ENCODE results near the gene HMGN1. TPM values are rescaled to one million over a fixed set of nuclear protein-coding genes. Genes with fewer than 3 reads are reported as not detected.

Gene HMGN1
- polyA plus RNA-seq, 1 of the 3 experiments (the other 2 are of a cell fraction), result 219 TPM

DNA sequence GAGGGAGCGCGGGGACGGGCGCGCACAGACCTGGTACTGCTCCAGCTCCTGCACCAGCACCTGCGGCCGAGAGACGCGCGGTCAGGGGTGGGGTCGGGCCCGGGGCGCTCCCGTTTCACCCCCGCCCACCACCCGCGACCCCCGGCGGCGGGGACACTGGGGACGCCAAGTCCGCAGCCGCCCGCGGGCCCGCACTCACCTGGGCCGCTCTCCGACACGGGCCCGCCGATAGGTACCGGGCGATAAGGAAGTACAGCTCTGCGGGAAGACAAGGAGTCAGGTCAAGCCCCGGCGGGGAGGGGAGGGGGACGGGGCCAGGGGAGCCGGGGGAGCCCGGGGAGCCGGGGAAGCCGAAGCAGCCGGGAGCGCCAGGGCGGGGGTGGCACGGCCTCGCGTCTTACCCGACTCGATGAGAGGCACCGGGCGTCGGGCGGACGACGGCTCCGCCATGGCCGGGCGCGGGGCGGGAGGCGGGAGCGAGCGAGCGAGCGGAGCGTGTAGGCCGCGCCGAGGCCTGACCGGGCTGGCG lies 35.8 kb downstream of the HMGN1 start:
- Histone ChIP-seq H3K36me3 (replicated peaks in 1 of 2; ENCODE audit: control insufficient read depth in 1 of 2, insufficient read depth in 2 of 2, low read length in 1 of 2) (peaks cover 14 to 31% of the 10 kb centered on the region in 2 experiments), H3K27me3 (ENCODE audit: insufficient read depth) (no peaks in the 10 kb centered on the region), H3K4me1 (ENCODE audit: control insufficient read depth in 1 of 2, insufficient read depth in 2 of 2, low read depth in 1 of 2, low read length in 1 of 2) (peaks cover 5 to 14% of the 10 kb centered on the region in 2 experiments; a peak in 3 of 4 replicates), H3K4me3 (ENCODE audit: low read depth in 2 of 2, low read length in 1 of 2) (peak overlapping the region; percentile 71 to 91), H3K9me2 (no peaks in the 10 kb centered on the region), H3F3A (replicated peaks; ENCODE audit: insufficient read depth) (peaks cover 10% of the 10 kb centered on the region), H3K9ac (peak overlapping the region; percentile 88), H3K79me2 (ENCODE audit: insufficient read depth) (peaks cover 54% of the 10 kb centered on the region), H3K27ac (ENCODE audit: low read depth in 2 of 2, low read length in 1 of 2) (peak overlapping the region; percentile 90 to 97), H2AFZ (ENCODE audit: low read depth) (no peak overlapping the region), H3K4me2 (peak overlapping the region; percentile 95; the same call in 1 of the 2 replicates), H4K20me1 (ENCODE audit: insufficient read depth) (peaks cover 33% of the 10 kb centered on the region), H3K9me3 (no peaks in the 10 kb centered on the region)
- POLR2A ChIA-PET, result interaction anchor here (1.3 to 3.0 kb wide), 3 partner anchors 16 to 35 kb away, joined by 4 to 24 read pairs (median 4); partner anchors contain the start of gene HMGN1
- no peak for TF ChIP-seq SIN3A (IDR thresholded peaks at IDR 0.05; ENCODE audit: borderline replicate concordance, low read depth, low read length)
- TF ChIP-seq RAD21 (IDR thresholded peaks at IDR 0.05; ENCODE audit: low read length), result no peak
- no CpG with 5 or more reads among the region's 71 CpGs for WGBS (ENCODE audit: low lambda C conversion rate)
- peak; percentile 58 for DNase-seq
- CTCF ChIA-PET, result interaction anchor here (0.6 to 3.3 kb wide), 5 partner anchors 34 to 129 kb away, joined by 3 to 24 read pairs (median 3); partner anchors contain the start of gene HMGN1

DNA sequence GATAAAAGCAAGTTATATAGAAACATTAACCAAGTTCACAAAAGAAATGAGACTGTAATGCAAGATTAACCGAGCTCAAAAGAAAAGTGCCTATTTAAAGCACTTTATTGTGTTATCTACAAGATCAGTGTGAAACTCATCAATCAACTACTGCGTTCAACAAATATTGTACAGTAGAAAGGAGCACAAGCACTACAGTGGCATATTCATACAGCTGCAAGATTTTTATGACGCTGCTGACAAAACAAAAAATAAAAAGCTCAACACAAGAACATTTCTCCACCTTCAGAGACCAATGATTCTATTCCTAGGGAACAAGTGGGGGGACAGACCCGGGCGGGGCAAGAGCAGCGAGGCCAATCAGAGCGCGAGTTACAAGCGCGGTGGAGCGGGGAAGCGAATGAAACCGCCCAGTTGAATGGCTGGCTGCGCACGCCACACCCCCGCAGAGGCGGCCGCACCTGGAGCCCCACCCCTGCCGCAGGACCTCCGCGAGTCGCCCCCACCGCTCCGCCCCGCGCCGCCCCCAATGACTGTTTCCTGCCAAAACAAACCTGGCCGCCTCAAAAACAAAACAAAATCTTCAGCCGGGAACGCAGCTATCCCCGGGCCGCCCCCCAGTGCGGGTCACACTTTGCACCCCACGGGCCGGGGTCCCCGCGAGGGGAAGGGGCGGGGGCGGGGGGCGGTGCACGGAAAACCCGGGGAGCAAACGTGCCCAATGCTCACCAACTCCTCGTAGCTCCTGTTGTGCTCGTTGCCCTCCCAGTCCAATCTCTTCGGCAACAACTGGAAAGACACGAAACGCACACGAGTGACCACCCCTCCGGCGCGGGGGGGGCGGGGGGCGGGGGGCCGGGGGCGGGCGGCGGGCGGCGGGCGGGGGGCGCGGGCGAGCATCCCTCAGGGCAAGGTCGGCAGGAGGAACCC lies 36.5 kb downstream of the HMGN1 start:
- H2AFZ ChIP-seq (ENCODE audit: low read depth), result no peak overlapping the region; the same call in 1 of the 2 replicates
- peaks cover 18 to 38% of the 10 kb centered on the region in 2 experiments for H3K36me3 ChIP-seq (replicated peaks in 1 of 2; ENCODE audit: control insufficient read depth in 1 of 2, insufficient read depth in 2 of 2, low read length in 1 of 2)
- peak overlapping the region; percentile 62 for H3K4me2 ChIP-seq
- H4K20me1 ChIP-seq (ENCODE audit: insufficient read depth), result peaks cover 38% of the 10 kb centered on the region
- TF ChIP-seq SMC3 (IDR thresholded peaks at IDR 0.05; ENCODE audit: low read depth, low read length) (no peak), RXRA (IDR thresholded peaks at IDR 0.05; ENCODE audit: borderline replicate concordance, low read depth) (no peak), NRF1 (IDR thresholded peaks at IDR 0.05; ENCODE audit: low read depth, low read length) (peak; percentile 55), TEAD4 (IDR thresholded peaks at IDR 0.05; ENCODE audit: borderline replicate concordance, insufficient read depth) (no peak), EZH2phosphoT487 (IDR thresholded peaks at IDR 0.05; ENCODE audit: borderline replicate concordance, low read depth) (no peak), POLR2AphosphoS5 (IDR thresholded peaks at IDR 0.05; ENCODE audit: low read depth, low read length) (no peak)
- TF ChIP-seq, protein P1, sequence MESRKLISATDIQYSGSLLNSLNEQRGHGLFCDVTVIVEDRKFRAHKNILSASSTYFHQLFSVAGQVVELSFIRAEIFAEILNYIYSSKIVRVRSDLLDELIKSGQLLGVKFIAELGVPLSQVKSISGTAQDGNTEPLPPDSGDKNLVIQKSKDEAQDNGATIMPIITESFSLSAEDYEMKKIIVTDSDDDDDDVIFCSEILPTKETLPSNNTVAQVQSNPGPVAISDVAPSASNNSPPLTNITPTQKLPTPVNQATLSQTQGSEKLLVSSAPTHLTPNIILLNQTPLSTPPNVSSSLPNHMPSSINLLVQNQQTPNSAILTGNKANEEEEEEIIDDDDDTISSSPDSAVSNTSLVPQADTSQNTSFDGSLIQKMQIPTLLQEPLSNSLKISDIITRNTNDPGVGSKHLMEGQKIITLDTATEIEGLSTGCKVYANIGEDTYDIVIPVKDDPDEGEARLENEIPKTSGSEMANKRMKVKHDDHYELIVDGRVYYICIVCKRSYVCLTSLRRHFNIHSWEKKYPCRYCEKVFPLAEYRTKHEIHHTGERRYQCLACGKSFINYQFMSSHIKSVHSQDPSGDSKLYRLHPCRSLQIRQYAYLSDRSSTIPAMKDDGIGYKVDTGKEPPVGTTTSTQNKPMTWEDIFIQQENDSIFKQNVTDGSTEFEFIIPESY (IDR thresholded peaks at IDR 0.05; ENCODE audit: borderline replicate concordance, low read depth), result no peak
- TF ChIP-seq, protein P2, sequence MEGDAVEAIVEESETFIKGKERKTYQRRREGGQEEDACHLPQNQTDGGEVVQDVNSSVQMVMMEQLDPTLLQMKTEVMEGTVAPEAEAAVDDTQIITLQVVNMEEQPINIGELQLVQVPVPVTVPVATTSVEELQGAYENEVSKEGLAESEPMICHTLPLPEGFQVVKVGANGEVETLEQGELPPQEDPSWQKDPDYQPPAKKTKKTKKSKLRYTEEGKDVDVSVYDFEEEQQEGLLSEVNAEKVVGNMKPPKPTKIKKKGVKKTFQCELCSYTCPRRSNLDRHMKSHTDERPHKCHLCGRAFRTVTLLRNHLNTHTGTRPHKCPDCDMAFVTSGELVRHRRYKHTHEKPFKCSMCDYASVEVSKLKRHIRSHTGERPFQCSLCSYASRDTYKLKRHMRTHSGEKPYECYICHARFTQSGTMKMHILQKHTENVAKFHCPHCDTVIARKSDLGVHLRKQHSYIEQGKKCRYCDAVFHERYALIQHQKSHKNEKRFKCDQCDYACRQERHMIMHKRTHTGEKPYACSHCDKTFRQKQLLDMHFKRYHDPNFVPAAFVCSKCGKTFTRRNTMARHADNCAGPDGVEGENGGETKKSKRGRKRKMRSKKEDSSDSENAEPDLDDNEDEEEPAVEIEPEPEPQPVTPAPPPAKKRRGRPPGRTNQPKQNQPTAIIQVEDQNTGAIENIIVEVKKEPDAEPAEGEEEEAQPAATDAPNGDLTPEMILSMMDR (IDR thresholded peaks at IDR 0.05), result no peak
- TF ChIP-seq, protein P3, sequence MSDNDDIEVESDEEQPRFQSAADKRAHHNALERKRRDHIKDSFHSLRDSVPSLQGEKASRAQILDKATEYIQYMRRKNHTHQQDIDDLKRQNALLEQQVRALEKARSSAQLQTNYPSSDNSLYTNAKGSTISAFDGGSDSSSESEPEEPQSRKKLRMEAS (IDR thresholded peaks at IDR 0.05; ENCODE audit: low read depth), result no peak
- H3F3A ChIP-seq (replicated peaks; ENCODE audit: insufficient read depth), result peaks cover 10% of the 10 kb centered on the region
- ChIA-PET CTCF (interaction anchor here (0.6 to 3.3 kb wide), 3 partner anchors 35 to 75 kb away, joined by 3 to 24 read pairs (median 8); partner anchors contain the start of gene HMGN1), POLR2A (interaction anchor here (1.3 to 3.0 kb wide), 2 partner anchors 15 to 36 kb away, joined by 4 to 24 read pairs; partner anchors contain the start of gene HMGN1)
- H3K9me3 ChIP-seq, result no peaks in the 10 kb centered on the region
- H3K27ac ChIP-seq (ENCODE audit: low read depth in 2 of 2, low read length in 1 of 2), result peak overlapping the region; percentile 62 to 97
- H3K9ac ChIP-seq, result peak overlapping the region; percentile 88; the same call in 1 of the 2 replicates
- WGBS (ENCODE audit: low lambda C conversion rate), result 3% methylated on average over 24 of the region's 65 CpGs
- no peaks in the 10 kb centered on the region for H3K9me2 ChIP-seq
- H3K27me3 ChIP-seq (ENCODE audit: insufficient read depth), result no peaks in the 10 kb centered on the region
- H3K4me3 ChIP-seq (ENCODE audit: low read depth in 2 of 2, low read length in 1 of 2), result peak overlapping the region; percentile 71 to 91
- H3K4me1 ChIP-seq (ENCODE audit: control insufficient read depth in 1 of 2, insufficient read depth in 2 of 2, low read depth in 1 of 2, low read length in 1 of 2), result peaks cover 5 to 13% of the 10 kb centered on the region in 2 experiments; a peak in 3 of 4 replicates
- peaks cover 61% of the 10 kb centered on the region for H3K79me2 ChIP-seq (ENCODE audit: insufficient read depth)
- peak; percentile 98 for DNase-seq

Measured in SK-N-SH (cell line).